Stimulated activated CD8-positive, alpha-beta memory T cell treated with anti-CD3 and anti-CD28 coated beads, Interleukin-7, amount 100 ng/mL, for 4 hours (primary cell): ENCODE data around the gene PDXDC1.
A peak's percentile ranks its signal among the peaks of the same experiment; 100 is the strongest.
"Not testable (repeated sequence)": the region's sequence is repeated elsewhere in the genome, so short reads cannot be mapped to it uniquely, and the experiment has no call there.

Experiments used
- DNase-seq, 2 donors: peaks; one replicate each; pipeline ENCODE4 v3.0.0-alpha.2; 2020; ENCODE audit warnings: low read depth in 2 of 2

PDXDC1 gene

GRCh38 chr16:15134752-15135482 is 160.1 kb downstream of the PDXDC1 start:
- not testable (repeated sequence) for DNase-seq

GRCh38 chr16:15135483-15136360 is 160.9 kb downstream of the PDXDC1 start:
- DNase-seq = not testable (repeated sequence)

- not testable (repeated sequence) for DNase-seq
Observed at GRCh38 chr16:15137514-15137913, 162.7 kb downstream of the PDXDC1 start.

- DNase-seq = not testable (repeated sequence)
Observed at GRCh38 chr16:15140444-15141365, 165.9 kb downstream of the PDXDC1 start.

GRCh38 chr16:15141586-15141985 is 166.8 kb downstream of the PDXDC1 start:
- no peak for DNase-seq

GRCh38 chr16:15142107-15142890 is 167.5 kb downstream of the PDXDC1 start:
- not testable (repeated sequence) for DNase-seq

- DNase-seq = not testable (repeated sequence)
Observed at GRCh38 chr16:15142891-15143600, 168.2 kb downstream of the PDXDC1 start.

GRCh38 chr16:15143601-15144091 is 168.8 kb downstream of the PDXDC1 start:
- not testable (repeated sequence) for DNase-seq

- DNase-seq = not testable (repeated sequence)
Observed at GRCh38 chr16:15144092-15144631, 169.3 kb downstream of the PDXDC1 start.

- not testable (repeated sequence) for DNase-seq
Observed at GRCh38 chr16:15144781-15145417, 170.1 kb downstream of the PDXDC1 start.

GRCh38 chr16:15145418-15146263 is 170.8 kb downstream of the PDXDC1 start:
- DNase-seq = not testable (repeated sequence)

- not testable (repeated sequence) for DNase-seq
Observed at GRCh38 chr16:15146264-15146662, 171.4 kb downstream of the PDXDC1 start.

GRCh38 chr16:15148831-15149230 is 174.0 kb downstream of the PDXDC1 start:
- not testable (repeated sequence) for DNase-seq

- DNase-seq = not testable (repeated sequence)
Observed at GRCh38 chr16:15149260-15149659, 174.4 kb downstream of the PDXDC1 start.

- DNase-seq = peak in 1 of 2 donors; percentile 33
Observed at GRCh38 chr16:15154005-15154404, 179.2 kb downstream of the PDXDC1 start.

GRCh38 chr16:15154650-15155562 is 180.1 kb downstream of the PDXDC1 start:
- DNase-seq = peak; percentile 84 to 85

GRCh38 chr16:15157644-15158043 is 182.8 kb downstream of the PDXDC1 start:
- not testable (repeated sequence) for DNase-seq
